A549 (cell line): ENCODE results near the gene ADA. TPM values are rescaled to one million over a fixed set of nuclear protein-coding genes. Genes with fewer than 3 reads are reported as not detected.

ENCODE experiments used
- ATAC-seq, 2 experiments: fragments of 200-7000 bp in 1 of 2; fragments of >200 bp in 1 of 2; cut with Nextera tagmentation in 1 of 2; cut with Tn5 transposase in 1 of 2; 3 replicates each; pipeline versions ENCODE4 v1.8.0 to v1.9.1; 2018 to 2020; ENCODE audit warnings: mild to moderate bottlenecking in 1 of 2, moderate library complexity in 1 of 2
- CTCF ChIA-PET: fragments of 300-600 bp; sonication (Branson Sonifier 250); formaldehyde crosslinking; extraction: SDS; loops from one replicate; lab custom pipeline; 2021; ENCODE audit warnings: antibody characterized with exemption, inconsistent platforms; lab: Yijun Ruan, JAX
- POLR2A ChIA-PET: fragments of 350-600 bp; formaldehyde crosslinking; extraction: SDS; loops from one replicate; lab custom pipeline; 2021; ENCODE audit warnings: antibody characterized with exemption, inconsistent platforms; lab: Yijun Ruan, JAX
- DNase-seq, 2 experiments: peaks; one replicate each; pipeline versions ENCODE4 v3.0.0 to v3.0.0-alpha.2; 2011 to 2016; ENCODE audit warnings: low read depth in 1 of 2, low spot score in 1 of 2
- FAIRE-seq: peaks from 2 replicates; lab custom pipeline; 2011; peaks lifted over from hg19 to GRCh38; lab: Jason Lieb, UNC
- H3K27ac ChIP-seq, 2 experiments: fragments of >200 bp; sonication (Bioruptor Twin); formaldehyde crosslinking; 3 replicates each; pipeline ENCODE4 v1.5.1; 2016 to 2017
- H3K4me1 ChIP-seq: fragments of >200 bp; sonication (Bioruptor Twin); formaldehyde crosslinking; 3 replicates; pipeline ENCODE4 v1.6.1; 2016
- H3K4me2 ChIP-seq: fragments of >200 bp; sonication (Bioruptor Twin); formaldehyde crosslinking; 3 replicates; pipeline ENCODE4 v1.6.1; 2016
- H3K4me3 ChIP-seq: fragments of >200 bp; sonication (Bioruptor Twin); formaldehyde crosslinking; 3 replicates; pipeline ENCODE4 v1.5.1; 2016
- H3K9me3 ChIP-seq: fragments of >200 bp; sonication (Bioruptor Twin); formaldehyde crosslinking; 3 replicates; pipeline ENCODE4 v1.6.1; 2016
- BHLHE40 ChIP-seq: IDR thresholded peaks from 2 replicates; pipeline ENCODE4 v1.6.1; 2012; ENCODE audit warnings: low read depth, low read length, inconsistent platforms
- CBX2 ChIP-seq: fragments of 200-600 bp; sonication (generic); IDR thresholded peaks from 2 replicates; pipeline ENCODE4 v1.6.1; 2016; ENCODE audit warnings: low read depth, mild to moderate bottlenecking, borderline replicate concordance
- CEBPB ChIP-seq, 2 experiments: fragments of >200 bp in 1 of 2; sonication (Bioruptor Twin) in 1 of 2; formaldehyde crosslinking in 1 of 2; IDR thresholded peaks; 2 replicates each; pipeline ENCODE4 v1.6.1; 2012 to 2016
- EHF ChIP-seq: fragments of 250-450 bp; sonication (Bioruptor Pico); IDR thresholded peaks from 2 replicates; pipeline ENCODE4 v1.5.0; 2020; ENCODE audit warnings: mild to moderate bottlenecking
- FOXS1 ChIP-seq: fragments of 250-450 bp; sonication (Bioruptor Pico); IDR thresholded peaks from 2 replicates; pipeline ENCODE4 v1.5.0; 2020; ENCODE audit warnings: mild to moderate bottlenecking, moderate library complexity
- GATA3 ChIP-seq: IDR thresholded peaks from 2 replicates; pipeline ENCODE4 v1.6.1; 2012; ENCODE audit warnings: borderline replicate concordance
- HDAC2 ChIP-seq: fragments of 200-600 bp; sonication (generic); IDR thresholded peaks from 2 replicates; pipeline ENCODE4 v1.6.1; 2016
- HEYL ChIP-seq: fragments of 250-450 bp; sonication (Bioruptor Pico); IDR thresholded peaks from 2 replicates; pipeline ENCODE4 v1.8.0; 2021; ENCODE audit warnings: mild to moderate bottlenecking, moderate library complexity
- HOXB5 ChIP-seq: fragments of 250-450 bp; sonication (Bioruptor Pico); IDR thresholded peaks from 2 replicates; pipeline ENCODE4 v1.5.0; 2020; ENCODE audit warnings: mild to moderate bottlenecking, moderate library complexity
- JUNB ChIP-seq: fragments of >200 bp; sonication (Bioruptor Twin); formaldehyde crosslinking; IDR thresholded peaks from 2 replicates; pipeline ENCODE4 v1.6.1; 2016
- KDM1A ChIP-seq: fragments of 200-600 bp; sonication (generic); IDR thresholded peaks from 2 replicates; pipeline ENCODE4 v1.6.1; 2016; ENCODE audit warnings: low read depth, mild to moderate bottlenecking
- MAFK ChIP-seq: fragments of 450-650 bp; IDR thresholded peaks from 2 replicates; pipeline ENCODE4 v1.6.1; 2014; ENCODE audit not compliant: partially characterized antibody
- NPAS2 ChIP-seq: fragments of 250-450 bp; sonication (Bioruptor Pico); IDR thresholded peaks from 2 replicates; pipeline ENCODE4 v1.8.0; 2022; ENCODE audit warnings: mild to moderate bottlenecking, moderate library complexity, borderline replicate concordance
- POLR2A ChIP-seq: IDR thresholded peaks from 2 replicates; pipeline ENCODE4 v1.6.1; 2012; ENCODE audit warnings: mild to moderate bottlenecking, low read length
- POLR2AphosphoS2 ChIP-seq: conservative IDR thresholded peaks from 2 replicates; pipeline ENCODE4 v1.6.1; 2012; ENCODE audit warnings: low read length, improper control_type of control experiment, inconsistent platforms
- RFX5 ChIP-seq: fragments of 450-650 bp; IDR thresholded peaks from 2 replicates; pipeline ENCODE4 v1.7.1; 2014; ENCODE audit warnings: antibody characterized with exemption, mild to moderate bottlenecking, moderate library complexity
- TFCP2L1 ChIP-seq: fragments of 250-450 bp; sonication (Bioruptor Pico); IDR thresholded peaks from 2 replicates; pipeline ENCODE4 v1.5.0; 2021; ENCODE audit warnings: mild to moderate bottlenecking
- TP53 ChIP-seq: fragments of 250-450 bp; sonication (Bioruptor Pico); IDR thresholded peaks from 2 replicates; pipeline ENCODE4 v1.5.0; 2021; ENCODE audit warnings: mild to moderate bottlenecking, moderate library complexity
- ZC3H11A ChIP-seq: fragments of 450-650 bp; IDR thresholded peaks from 2 replicates; pipeline ENCODE4 v1.6.1; 2014; ENCODE audit warnings: antibody characterized with exemption, mild to moderate bottlenecking
- ZSCAN20 ChIP-seq: fragments of 250-450 bp; sonication (Bioruptor Pico); IDR thresholded peaks from 2 replicates; pipeline ENCODE4 v1.8.0; 2022; ENCODE audit warnings: mild to moderate bottlenecking, moderate library complexity
- WGBS: methylation state at CpG from one replicate; pipeline ENCODE4 v1.1.6; 2017; ENCODE audit errors: missing lambda C conversion rate; 5-methylcytosine and 5-hydroxymethylcytosine counted together
- polyA plus RNA-seq, 4 experiments: library from polyadenylated mRNA; depleted of rRNA in 3 of 4; stranded (reverse); fragments of >200 nt; fragmentation: RNase III in 1 of 4; extraction: RNeasy Plus Mini Kit Qiagen cat#74134 plus additional on column Dnase treatment in 1 of 4; gene quantifications; 2 replicates in 3 of 4; 3 replicates in 1 of 4; pipeline ENCODE4 v1.2.3, GENCODE V29; 2011 to 2017
- TF ChIP-seq, protein P1 (sequence below): fragments of >200 bp; sonication (Bioruptor Twin); formaldehyde crosslinking; IDR thresholded peaks from 2 replicates; pipeline ENCODE4 v1.6.1; 2016
- TF ChIP-seq, protein P2 (sequence below): fragments of >200 bp; sonication (Bioruptor Twin); formaldehyde crosslinking; IDR thresholded peaks from 3 replicates; pipeline ENCODE4 v1.6.1; 2016
- TF ChIP-seq, protein P3 (sequence below): fragments of 250-450 bp; sonication (Bioruptor Pico); IDR thresholded peaks from 2 replicates; pipeline ENCODE4 v1.5.0; 2020; ENCODE audit warnings: low read depth, mild to moderate bottlenecking, moderate library complexity
- TF ChIP-seq, protein P4 (sequence below): IDR thresholded peaks from 2 replicates; pipeline ENCODE4 v1.6.1; 2012

Gene ADA
- polyA plus RNA-seq, 2 of the 4 experiments (the other 2 are of a cell fraction) = 34.5 to 48.1 TPM

DNA sequence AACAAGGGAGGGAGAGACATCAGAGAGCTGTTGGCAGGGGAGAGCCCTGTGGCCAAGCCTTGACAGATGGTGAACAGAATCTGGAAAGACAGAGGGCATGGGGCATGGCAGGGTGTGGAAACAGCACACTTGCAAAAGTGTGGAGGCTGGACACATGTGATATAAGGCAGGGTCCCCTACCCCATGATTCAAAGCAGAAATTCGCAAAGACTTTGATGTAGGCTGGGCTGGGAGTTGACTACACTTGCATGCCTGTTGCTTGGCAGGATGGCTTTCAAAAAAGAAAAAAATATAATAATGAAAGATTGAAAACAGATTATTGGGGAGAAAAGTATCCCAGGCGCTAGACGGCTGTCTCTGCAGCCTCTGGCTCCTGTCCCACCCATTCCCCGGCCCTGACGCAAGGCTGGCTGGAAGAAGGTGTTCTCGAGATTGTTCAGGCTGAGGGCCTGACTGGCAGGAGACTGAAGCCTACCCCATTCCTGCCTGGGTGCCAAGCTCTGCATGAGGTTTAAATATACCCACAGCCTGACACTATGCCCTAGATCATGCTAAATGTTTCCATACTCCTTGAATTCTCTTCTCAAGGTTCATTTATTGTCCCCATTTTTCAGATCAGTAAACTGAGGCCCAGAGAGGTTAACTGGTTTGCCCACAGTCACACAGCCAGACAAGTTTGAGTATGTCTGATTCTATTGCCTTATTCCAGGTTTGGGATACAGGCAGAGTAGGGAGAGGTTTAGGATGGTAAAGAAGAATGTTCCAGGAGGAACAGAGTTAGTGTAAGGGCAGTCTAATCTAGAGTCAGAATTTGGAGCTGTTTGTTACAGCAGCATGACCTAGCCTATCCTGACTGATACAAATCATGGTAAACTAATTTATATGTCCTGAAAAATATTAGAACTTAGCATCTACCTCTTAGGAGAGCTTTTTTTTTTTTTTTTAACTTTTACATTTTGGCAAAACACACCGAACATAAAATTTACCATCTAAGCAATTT is 40.2 kb upstream of the ADA start (continued):
- TF ChIP-seq, protein P1, sequence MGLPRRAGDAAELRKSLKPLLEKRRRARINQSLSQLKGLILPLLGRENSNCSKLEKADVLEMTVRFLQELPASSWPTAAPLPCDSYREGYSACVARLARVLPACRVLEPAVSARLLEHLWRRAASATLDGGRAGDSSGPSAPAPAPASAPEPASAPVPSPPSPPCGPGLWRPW = no peak
- TF ChIP-seq CBX2 (no peak), GATA3 (no peak), HEYL (no peak), ZSCAN20 (CRISPR knock-in tag) (no peak), MAFK (peak; percentile 21), NPAS2 (CRISPR knock-in tag) (no peak), POLR2AphosphoS2 (no peak), CEBPB (IDR thresholded peaks at IDR 0.05) (no peak), HDAC2 (peak; percentile 61; the same call in 1 of the 2 replicates), ZC3H11A (no peak), HOXB5 (CRISPR knock-in tag) (no peak), BHLHE40 (no peak), TP53 (CRISPR knock-in tag) (no peak), RFX5 (no peak), KDM1A (peak; percentile 36; the same call in 1 of the 2 replicates), FOXS1 (CRISPR knock-in tag) (no peak), TFCP2L1 (no peak), EHF (no peak)
- TF ChIP-seq, protein P2, sequence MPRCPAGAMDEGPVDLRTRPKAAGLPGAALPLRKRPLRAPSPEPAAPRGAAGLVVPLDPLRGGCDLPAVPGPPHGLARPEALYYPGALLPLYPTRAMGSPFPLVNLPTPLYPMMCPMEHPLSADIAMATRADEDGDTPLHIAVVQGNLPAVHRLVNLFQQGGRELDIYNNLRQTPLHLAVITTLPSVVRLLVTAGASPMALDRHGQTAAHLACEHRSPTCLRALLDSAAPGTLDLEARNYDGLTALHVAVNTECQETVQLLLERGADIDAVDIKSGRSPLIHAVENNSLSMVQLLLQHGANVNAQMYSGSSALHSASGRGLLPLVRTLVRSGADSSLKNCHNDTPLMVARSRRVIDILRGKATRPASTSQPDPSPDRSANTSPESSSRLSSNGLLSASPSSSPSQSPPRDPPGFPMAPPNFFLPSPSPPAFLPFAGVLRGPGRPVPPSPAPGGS = no peak
- TF ChIP-seq, protein P3, sequence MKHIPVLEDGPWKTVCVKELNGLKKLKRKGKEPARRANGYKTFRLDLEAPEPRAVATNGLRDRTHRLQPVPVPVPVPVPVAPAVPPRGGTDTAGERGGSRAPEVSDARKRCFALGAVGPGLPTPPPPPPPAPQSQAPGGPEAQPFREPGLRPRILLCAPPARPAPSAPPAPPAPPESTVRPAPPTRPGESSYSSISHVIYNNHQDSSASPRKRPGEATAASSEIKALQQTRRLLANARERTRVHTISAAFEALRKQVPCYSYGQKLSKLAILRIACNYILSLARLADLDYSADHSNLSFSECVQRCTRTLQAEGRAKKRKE (CRISPR knock-in tag) = no peak
- TF ChIP-seq, protein P4, sequence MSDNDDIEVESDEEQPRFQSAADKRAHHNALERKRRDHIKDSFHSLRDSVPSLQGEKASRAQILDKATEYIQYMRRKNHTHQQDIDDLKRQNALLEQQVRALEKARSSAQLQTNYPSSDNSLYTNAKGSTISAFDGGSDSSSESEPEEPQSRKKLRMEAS = no peak
- TF ChIP-seq, all 56 proteins: peak for 4

DNA sequence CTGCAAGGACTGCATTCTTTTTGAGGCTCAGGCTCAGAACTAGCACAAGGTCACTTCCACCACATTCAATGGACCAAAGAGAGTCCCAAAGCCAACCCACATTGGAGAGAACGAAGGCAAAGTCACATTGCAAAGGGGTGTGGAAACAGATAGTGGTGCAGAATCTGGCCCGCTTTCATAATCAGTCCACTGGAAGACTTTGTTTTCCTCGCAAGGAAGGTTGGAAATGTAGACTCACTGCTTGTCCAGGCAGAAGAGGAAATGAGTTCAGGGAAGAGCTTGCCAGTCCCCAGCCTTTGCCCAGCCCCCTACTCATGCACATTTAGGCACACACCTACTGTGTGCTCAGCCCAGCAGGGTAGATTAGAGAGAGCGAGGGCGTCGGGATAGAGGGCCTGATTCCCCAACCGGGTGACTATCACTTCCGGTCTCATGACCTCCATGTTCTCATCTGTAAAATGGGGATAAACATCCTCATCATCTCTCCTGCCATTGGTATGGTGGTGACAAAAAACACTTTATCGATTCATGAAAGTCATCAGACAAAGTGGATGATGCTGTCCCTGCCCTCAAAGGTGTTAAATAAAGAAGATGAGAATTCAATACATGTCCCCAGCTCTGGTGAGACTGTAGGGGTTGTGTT is 39.4 kb upstream of the ADA start:
- peak overlapping the region; percentile 86 to 89 for H3K27ac ChIP-seq
- no peak overlapping the region for H3K4me2 ChIP-seq
- POLR2A ChIA-PET = no interaction called here
- no peak for TF ChIP-seq POLR2A
- TF ChIP-seq JUNB = no peak
- TF ChIP-seq, protein P1 = no peak
- TF ChIP-seq, protein P4 = 0 out of 2 replicates have a peak, but pooled peaks have one; percentile 21
- TF ChIP-seq, protein P3 (CRISPR knock-in tag) = no peak
- FAIRE-seq (no peak), DNase-seq (no peak), ATAC-seq (no peak)
- WGBS = 93% methylated on average over 9 of the region's 9 CpGs
- CTCF ChIA-PET = interaction anchor here (1.2 to 6.3 kb wide), 10 partner anchors 7 to 176 kb away, joined by 3 to 110 read pairs (median 6); partner anchors contain the start of gene CCN5
- no peak overlapping the region for H3K4me3 ChIP-seq
- peaks cover 36% of the 10 kb centered on the region for H3K4me1 ChIP-seq
- peaks cover 20% of the 10 kb centered on the region for H3K9me3 ChIP-seq
